PC-3 (cell line): Measurements from ENCODE around the gene MAG. TPM values are rescaled to one million over a fixed set of nuclear protein-coding genes. Genes with fewer than 3 reads are reported as not detected.

ENCODE experiments used
- ATAC-seq: fragments of 200-7000 bp; cut with Tn5 transposase; 2 replicates; pipeline ENCODE4 v1.9.1; 2020; ENCODE audit warnings: mild to moderate bottlenecking, moderate library complexity
- BruUV-seq: library from RNA; stranded (reverse); fragments of 400-500 nt; replicated peaks from 2 replicates; lab custom pipeline; 2021; lab: Mats Ljungman, UMichigan
- CTCF ChIA-PET: fragments of 300-600 bp; sonication (Branson Sonifier 250); formaldehyde crosslinking; loops from one replicate; lab custom pipeline; 2022; ENCODE audit warnings: antibody characterized with exemption; lab: Charles Lee
- POLR2A ChIA-PET: fragments of 300-600 bp; sonication (Branson Sonifier 250); formaldehyde crosslinking; loops from one replicate; lab custom pipeline; 2022; ENCODE audit warnings: antibody characterized with exemption; ENCODE audit not compliant: unreplicated experiment; lab: Charles Lee
- DNase-seq: peaks from one replicate; pipeline ENCODE4 v3.0.0-alpha.2; 2015
- H2AFZ ChIP-seq: fragments of 300-600 bp; sonication (generic); 2 replicates; pipeline ENCODE4 v1.6.0; 2016; ENCODE audit warnings: antibody characterized with exemption, low read length
- H3F3A ChIP-seq: fragments of 300-600 bp; sonication (generic); one replicate; pipeline ENCODE4 v1.6.0; 2017; ENCODE audit warnings: antibody characterized with exemption, low read length, control low read depth, mild to moderate bottlenecking; ENCODE audit not compliant: unreplicated experiment
- H3K27ac ChIP-seq: fragments of 300-600 bp; sonication (generic); 2 replicates; pipeline ENCODE4 v1.5.1; 2016; ENCODE audit warnings: mild to moderate bottlenecking, low read length
- H3K27me3 ChIP-seq: fragments of 300-600 bp; sonication (generic); 2 replicates; pipeline ENCODE4 v1.6.1; 2016; ENCODE audit warnings: low read length, mixed read lengths
- H3K36me3 ChIP-seq: fragments of 300-600 bp; sonication (generic); 2 replicates; pipeline ENCODE4 v1.6.1; 2016; ENCODE audit warnings: low read depth, mixed run types, low read length, mixed read lengths
- H3K4me1 ChIP-seq: fragments of 300-600 bp; sonication (generic); 2 replicates; pipeline ENCODE4 v1.5.1; 2016; ENCODE audit warnings: low read length; ENCODE audit not compliant: insufficient read depth
- H3K4me2 ChIP-seq: fragments of 300-600 bp; sonication (generic); 2 replicates; pipeline ENCODE4 v1.6.0; 2016; ENCODE audit warnings: low read length
- H3K4me3 ChIP-seq: fragments of 300-600 bp; sonication (generic); 2 replicates; pipeline ENCODE4 v1.5.1; 2016; ENCODE audit warnings: mild to moderate bottlenecking, low read length, mixed read lengths
- H3K79me2 ChIP-seq: fragments of 300-600 bp; sonication (generic); 2 replicates; pipeline ENCODE4 v1.6.1; 2017; ENCODE audit warnings: low read length, mixed read lengths
- H3K9ac ChIP-seq: fragments of 300-600 bp; sonication (generic); 2 replicates; pipeline ENCODE4 v1.6.0; 2016; ENCODE audit warnings: mild to moderate bottlenecking, low read length
- H3K9me2 ChIP-seq: fragments of 300-600 bp; sonication (generic); replicated peaks from 2 replicates; pipeline ENCODE4 v1.6.1; 2016; ENCODE audit warnings: mixed run types, low read length, mixed read lengths
- H3K9me3 ChIP-seq: fragments of 300-600 bp; sonication (generic); 2 replicates; pipeline ENCODE4 v1.6.1; 2016; ENCODE audit warnings: low read length, mixed read lengths
- H4K20me1 ChIP-seq: fragments of 300-600 bp; sonication (generic); 2 replicates; pipeline ENCODE4 v1.6.1; 2016; ENCODE audit warnings: low read length, mixed read lengths
- EZH2 ChIP-seq: fragments of 300-600 bp; sonication (generic); IDR thresholded peaks from one replicate; pipeline ENCODE4 v1.6.1; 2017; ENCODE audit warnings: antibody characterized with exemption, mild to moderate bottlenecking, low read length; ENCODE audit not compliant: unreplicated experiment
- EZH2phosphoT487 ChIP-seq: fragments of 300-600 bp; sonication (generic); IDR thresholded peaks from 2 replicates; pipeline ENCODE4 v1.6.1; 2018; ENCODE audit warnings: mild to moderate bottlenecking, antibody characterized with exemption, low read length, borderline replicate concordance
- intact Hi-C: fragments of 100-400 bp; cut with micrococcal nuclease; formaldehyde crosslinking; loops from 2 replicates; pipeline ENCODE4 v1.9.0; 2023
- total RNA-seq: library from RNA; depleted of rRNA; stranded (reverse); fragments of >200 nt; gene quantifications from 2 replicates; pipeline ENCODE4 v1.2.3, GENCODE V29; 2014
- TF ChIP-seq, protein P1 (sequence below): fragments of 300-600 bp; sonication (generic); conservative IDR thresholded peaks from 2 replicates; pipeline ENCODE4 v1.5.1; 2017; ENCODE audit warnings: antibody characterized with exemption, low read depth, mild to moderate bottlenecking, low read length

MAG gene
- total RNA-seq, 1 experiment from 2014 or later: not detected

DNA sequence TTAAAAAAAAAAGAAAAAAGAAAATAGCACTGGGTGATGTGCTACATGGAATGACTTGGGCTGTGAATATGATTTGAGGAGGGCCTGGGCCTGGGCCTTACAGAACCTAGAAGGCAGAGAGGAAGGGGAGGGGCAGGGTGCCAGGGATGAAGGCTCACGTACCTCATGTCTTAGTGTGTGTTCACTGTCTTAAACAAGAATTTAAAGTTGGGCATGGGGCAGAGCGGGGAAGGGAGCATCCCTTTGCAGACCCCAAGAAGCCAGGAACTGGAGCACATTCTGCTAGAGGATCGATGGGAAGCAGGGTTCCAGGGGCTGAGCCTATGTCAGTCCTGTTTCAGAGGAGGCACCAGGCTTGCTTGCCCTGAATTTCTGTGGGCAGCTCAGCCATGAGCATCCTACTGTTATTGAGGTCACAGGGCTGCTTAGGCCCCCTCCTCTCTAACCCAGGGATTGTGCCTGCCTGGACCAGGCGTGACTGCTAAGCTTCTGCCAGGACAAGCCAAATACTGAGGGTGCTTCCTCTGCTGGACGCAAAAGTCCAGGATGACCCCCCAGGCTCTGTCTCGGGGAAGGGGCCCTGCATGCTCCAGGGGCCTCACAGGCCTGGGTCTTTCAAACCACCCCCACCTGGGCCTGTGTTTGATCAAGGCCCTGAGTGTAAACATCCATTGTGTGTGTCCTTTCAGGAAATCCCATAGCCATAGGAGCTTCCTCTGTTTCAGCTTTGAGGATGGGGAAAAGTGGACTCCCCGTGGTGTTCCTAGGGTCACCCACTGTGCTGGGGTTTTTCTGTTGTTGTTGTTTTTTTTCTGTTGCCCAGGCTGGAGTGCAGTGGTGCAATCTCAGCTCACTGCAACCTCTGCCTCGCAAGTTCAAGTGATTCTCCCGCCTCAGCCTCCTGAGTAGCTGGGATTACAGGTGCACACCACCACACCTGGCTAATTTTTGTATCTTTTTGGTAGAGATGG is 38.4 kb upstream of the MAG start:
- BruUV-seq: no TSS peak
- no peak for DNase-seq
- POLR2A ChIA-PET: no interaction called here

DNA sequence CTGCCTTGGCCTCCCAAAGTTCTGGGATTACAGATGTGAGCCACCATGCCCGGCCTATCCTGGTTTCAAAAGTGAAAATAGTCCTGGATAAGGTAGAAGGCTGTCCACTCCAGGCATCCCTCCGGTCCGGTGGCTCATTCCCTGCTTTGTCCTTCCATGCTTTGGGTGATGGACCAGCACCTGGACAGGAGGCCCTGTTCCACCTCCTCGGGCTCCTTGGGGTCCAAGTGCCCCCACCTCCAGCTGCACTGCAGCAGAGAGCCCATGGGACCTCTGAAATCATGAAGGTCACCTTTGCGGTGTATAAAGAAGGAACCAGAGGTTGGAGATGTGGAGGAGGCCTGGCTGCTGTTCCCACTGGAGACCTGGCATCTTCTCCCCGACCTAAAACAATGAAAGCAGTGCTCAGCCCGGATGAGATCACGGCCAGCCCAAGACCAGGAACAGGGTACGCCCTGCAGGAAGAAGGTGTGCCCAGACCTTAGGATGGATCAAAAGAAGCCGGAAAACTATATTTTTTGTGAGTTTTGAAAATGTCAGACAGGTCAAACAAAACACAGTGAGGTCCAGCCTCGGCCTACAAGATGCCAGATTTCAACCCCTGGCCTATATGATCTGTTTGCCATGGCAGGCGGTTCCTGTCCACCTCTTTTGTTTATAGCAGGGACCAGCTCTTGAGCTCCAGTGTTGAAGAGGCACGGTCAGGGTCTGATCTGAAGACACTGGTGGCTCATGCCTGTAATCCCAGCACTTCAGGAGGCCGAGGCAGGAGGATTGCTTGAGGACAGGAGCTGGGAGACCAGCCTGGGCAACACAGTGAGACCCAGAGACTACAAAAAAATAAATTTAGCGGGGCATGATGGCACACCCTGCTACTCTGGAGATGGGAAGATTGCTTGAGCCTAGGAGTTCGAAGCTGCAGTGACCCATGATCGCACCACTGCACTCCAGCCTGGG is 37.3 kb upstream of the MAG start:
- Histone ChIP-seq H4K20me1 (no peaks in the 10 kb centered on the region; the same call in 1 of the 2 replicates), H3K9me3 (no peaks in the 10 kb centered on the region), H3K79me2 (peaks cover 20% of the 10 kb centered on the region), H3K4me3 (no peak overlapping the region), H3K27ac (no peak overlapping the region), H3K9me2 (no peaks in the 10 kb centered on the region), H2AFZ (no peak overlapping the region), H3K9ac (no peak overlapping the region), H3K27me3 (no peaks in the 10 kb centered on the region), H3K4me1 (peaks cover 5% of the 10 kb centered on the region), H3K4me2 (no peak overlapping the region), H3K36me3 (peaks cover 10% of the 10 kb centered on the region; the same call in 1 of the 2 replicates), H3F3A (no peaks in the 10 kb centered on the region)
- BruUV-seq: no TSS peak
- POLR2A ChIA-PET: no interaction called here
- no peak for TF ChIP-seq EZH2
- TF ChIP-seq, protein P1, sequence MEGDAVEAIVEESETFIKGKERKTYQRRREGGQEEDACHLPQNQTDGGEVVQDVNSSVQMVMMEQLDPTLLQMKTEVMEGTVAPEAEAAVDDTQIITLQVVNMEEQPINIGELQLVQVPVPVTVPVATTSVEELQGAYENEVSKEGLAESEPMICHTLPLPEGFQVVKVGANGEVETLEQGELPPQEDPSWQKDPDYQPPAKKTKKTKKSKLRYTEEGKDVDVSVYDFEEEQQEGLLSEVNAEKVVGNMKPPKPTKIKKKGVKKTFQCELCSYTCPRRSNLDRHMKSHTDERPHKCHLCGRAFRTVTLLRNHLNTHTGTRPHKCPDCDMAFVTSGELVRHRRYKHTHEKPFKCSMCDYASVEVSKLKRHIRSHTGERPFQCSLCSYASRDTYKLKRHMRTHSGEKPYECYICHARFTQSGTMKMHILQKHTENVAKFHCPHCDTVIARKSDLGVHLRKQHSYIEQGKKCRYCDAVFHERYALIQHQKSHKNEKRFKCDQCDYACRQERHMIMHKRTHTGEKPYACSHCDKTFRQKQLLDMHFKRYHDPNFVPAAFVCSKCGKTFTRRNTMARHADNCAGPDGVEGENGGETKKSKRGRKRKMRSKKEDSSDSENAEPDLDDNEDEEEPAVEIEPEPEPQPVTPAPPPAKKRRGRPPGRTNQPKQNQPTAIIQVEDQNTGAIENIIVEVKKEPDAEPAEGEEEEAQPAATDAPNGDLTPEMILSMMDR: no peak
- TF ChIP-seq EZH2phosphoT487: no peak
- CTCF ChIA-PET: no interaction called here
- no peak for ATAC-seq
- DNase-seq: no peak
- intact Hi-C loops: no loop called here

More for the DNA sequence above, 38.4 kb upstream of the MAG start:
- H3K36me3 ChIP-seq: peaks cover 10% of the 10 kb centered on the region; the same call in 1 of the 2 replicates
- peaks cover 5% of the 10 kb centered on the region for H3K4me1 ChIP-seq
- no peaks in the 10 kb centered on the region; the same call in 1 of the 2 replicates for H4K20me1 ChIP-seq
- no peak overlapping the region for H3K4me2 ChIP-seq
- no peak for ATAC-seq
- H3K27ac ChIP-seq: no peak overlapping the region
- no peak overlapping the region for H3K4me3 ChIP-seq
- no peak overlapping the region for H2AFZ ChIP-seq
- no peaks in the 10 kb centered on the region for H3K9me3 ChIP-seq
- intact Hi-C loops: no loop called here
- TF ChIP-seq, protein P1: no peak
- no peak for TF ChIP-seq EZH2
- no peak for TF ChIP-seq EZH2phosphoT487
- no peaks in the 10 kb centered on the region for H3K9me2 ChIP-seq
- peaks cover 28% of the 10 kb centered on the region for H3K79me2 ChIP-seq
- CTCF ChIA-PET: no interaction called here
- no peak overlapping the region for H3K9ac ChIP-seq
- H3K27me3 ChIP-seq: no peaks in the 10 kb centered on the region
- no peaks in the 10 kb centered on the region for H3F3A ChIP-seq
